ENCODE measurements around the gene VPS16. TPM values are rescaled to one million over a fixed set of nuclear protein-coding genes. Genes with fewer than 3 reads are reported as not detected.

VPS16 gene
- total RNA-seq, 2 experiments from 2014 or later, result 32.6 to 39.0 TPM

DNA sequence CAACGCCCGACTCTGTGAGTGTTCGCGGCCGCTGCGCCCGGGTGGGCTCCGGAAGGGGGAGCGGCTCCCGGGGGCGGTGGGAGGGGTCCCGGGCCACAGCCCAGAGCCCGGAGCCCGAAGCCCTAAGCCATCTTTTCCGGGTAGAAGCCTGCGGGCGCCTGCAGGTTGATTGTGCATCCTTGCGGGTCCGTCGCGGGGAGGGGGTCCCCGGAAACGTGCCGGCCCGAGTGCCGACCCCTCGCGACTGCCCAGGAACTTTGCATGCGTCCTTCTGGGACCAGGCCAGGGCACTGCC lies 33.1 kb downstream of the VPS16 start:
- CTCF ChIA-PET (ENCODE audit: unreplicated experiment), result no interaction called here
- Histone ChIP-seq H3K4me2 (ENCODE audit: low read length) (peak overlapping the region; percentile 91), H3K9me3 (ENCODE audit: low read length) (no peaks in the 10 kb centered on the region), H3K9me2 (ENCODE audit: insufficient read depth, low read length) (no peaks in the 10 kb centered on the region), H4K20me1 (ENCODE audit: insufficient read depth, low read length) (peaks cover 12% of the 10 kb centered on the region; the same call in 1 of the 2 replicates), H3K4me3 (ENCODE audit: low read depth, low read length, poor library complexity, severe bottlenecking) (peak overlapping the region; percentile 87), H3K79me2 (ENCODE audit: insufficient read depth, low read depth, low read length) (peaks cover 48% of the 10 kb centered on the region), H3K4me1 (ENCODE audit: insufficient read depth, low read length, poor library complexity, severe bottlenecking) (peaks cover 33% of the 10 kb centered on the region), H2AFZ (ENCODE audit: low read length) (peak overlapping the region; percentile 64), H3K27ac (ENCODE audit: low read depth, low read length, poor library complexity, severe bottlenecking) (peak overlapping the region; percentile 56), H3K36me3 (ENCODE audit: insufficient read depth, low read length) (peaks cover 28% of the 10 kb centered on the region)
- intact Hi-C loops (cut with micrococcal nuclease; ENCODE audit: unreplicated experiment), result loop anchor here (2.0 kb wide), 1 partner anchor 221 kb away; the partner anchor contains the start of gene NOP56
- no TSS peak for BruUV-seq (replicated peaks)
- DNase-seq (ENCODE audit: low spot score), result peak; percentile 74
- TF ChIP-seq EZH2phosphoT487 (IDR thresholded peaks at IDR 0.05; ENCODE audit: borderline replicate concordance, low read depth, low read length), result no peak
- TF ChIP-seq, protein P1, sequence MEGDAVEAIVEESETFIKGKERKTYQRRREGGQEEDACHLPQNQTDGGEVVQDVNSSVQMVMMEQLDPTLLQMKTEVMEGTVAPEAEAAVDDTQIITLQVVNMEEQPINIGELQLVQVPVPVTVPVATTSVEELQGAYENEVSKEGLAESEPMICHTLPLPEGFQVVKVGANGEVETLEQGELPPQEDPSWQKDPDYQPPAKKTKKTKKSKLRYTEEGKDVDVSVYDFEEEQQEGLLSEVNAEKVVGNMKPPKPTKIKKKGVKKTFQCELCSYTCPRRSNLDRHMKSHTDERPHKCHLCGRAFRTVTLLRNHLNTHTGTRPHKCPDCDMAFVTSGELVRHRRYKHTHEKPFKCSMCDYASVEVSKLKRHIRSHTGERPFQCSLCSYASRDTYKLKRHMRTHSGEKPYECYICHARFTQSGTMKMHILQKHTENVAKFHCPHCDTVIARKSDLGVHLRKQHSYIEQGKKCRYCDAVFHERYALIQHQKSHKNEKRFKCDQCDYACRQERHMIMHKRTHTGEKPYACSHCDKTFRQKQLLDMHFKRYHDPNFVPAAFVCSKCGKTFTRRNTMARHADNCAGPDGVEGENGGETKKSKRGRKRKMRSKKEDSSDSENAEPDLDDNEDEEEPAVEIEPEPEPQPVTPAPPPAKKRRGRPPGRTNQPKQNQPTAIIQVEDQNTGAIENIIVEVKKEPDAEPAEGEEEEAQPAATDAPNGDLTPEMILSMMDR (conservative IDR thresholded peaks at IDR 0.05; ENCODE audit: low read length), result no peak
- POLR2A ChIA-PET, result interaction anchor here (0.7 to 1.3 kb wide), 2 partner anchors 10 to 221 kb away, joined by 3 read pairs; no protein-coding TSS in a partner anchor

DNA sequence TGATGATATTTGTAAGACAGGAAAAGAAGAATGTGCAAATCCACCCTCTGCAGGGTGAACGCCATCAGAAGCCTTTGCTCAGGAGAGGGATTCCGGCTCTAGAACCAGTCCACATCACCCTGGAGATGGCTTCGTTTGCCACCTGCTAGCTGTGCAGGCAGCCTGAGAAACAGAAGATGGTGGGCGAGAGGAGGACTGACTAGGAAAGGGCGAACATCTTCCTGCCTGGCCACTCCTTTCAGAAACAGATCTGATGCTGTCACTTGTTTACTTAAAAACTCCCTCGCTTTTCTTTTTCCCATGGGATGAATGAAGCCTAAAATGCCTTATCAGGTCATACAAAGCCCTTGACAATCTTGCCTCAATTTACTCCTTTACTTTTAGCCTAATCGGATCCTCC lies 33.9 kb downstream of the VPS16 start:
- ChIA-PET POLR2A (no interaction called here), CTCF (ENCODE audit: unreplicated experiment) (no interaction called here)
- intact Hi-C loops (cut with micrococcal nuclease; ENCODE audit: unreplicated experiment), result no loop called here
- peak; percentile 35 for DNase-seq (ENCODE audit: low spot score)
- H3K4me3 ChIP-seq (ENCODE audit: low read depth, low read length, poor library complexity, severe bottlenecking), result peak overlapping the region; percentile 87
- H3K79me2 ChIP-seq (ENCODE audit: insufficient read depth, low read depth, low read length), result peaks cover 56% of the 10 kb centered on the region
- no peaks in the 10 kb centered on the region for H3K9me3 ChIP-seq (ENCODE audit: low read length)
- TSS peak; percentile 45 for BruUV-seq (replicated peaks)
- peaks cover 33% of the 10 kb centered on the region for H3K4me1 ChIP-seq (ENCODE audit: insufficient read depth, low read length, poor library complexity, severe bottlenecking)
- H3K4me2 ChIP-seq (ENCODE audit: low read length), result peak overlapping the region; percentile 91
- no peak overlapping the region for H2AFZ ChIP-seq (ENCODE audit: low read length)
- H3K27ac ChIP-seq (ENCODE audit: low read depth, low read length, poor library complexity, severe bottlenecking), result peak overlapping the region; percentile 56
- peaks cover 28% of the 10 kb centered on the region for H3K36me3 ChIP-seq (ENCODE audit: insufficient read depth, low read length)
- H3K9me2 ChIP-seq (ENCODE audit: insufficient read depth, low read length), result no peaks in the 10 kb centered on the region
- TF ChIP-seq, protein P1 (conservative IDR thresholded peaks at IDR 0.05; ENCODE audit: low read length), result no peak
- TF ChIP-seq EZH2phosphoT487 (IDR thresholded peaks at IDR 0.05; ENCODE audit: borderline replicate concordance, low read depth, low read length), result no peak
- H4K20me1 ChIP-seq (ENCODE audit: insufficient read depth, low read length), result peaks cover 12% of the 10 kb centered on the region; the same call in 1 of the 2 replicates

DNA sequence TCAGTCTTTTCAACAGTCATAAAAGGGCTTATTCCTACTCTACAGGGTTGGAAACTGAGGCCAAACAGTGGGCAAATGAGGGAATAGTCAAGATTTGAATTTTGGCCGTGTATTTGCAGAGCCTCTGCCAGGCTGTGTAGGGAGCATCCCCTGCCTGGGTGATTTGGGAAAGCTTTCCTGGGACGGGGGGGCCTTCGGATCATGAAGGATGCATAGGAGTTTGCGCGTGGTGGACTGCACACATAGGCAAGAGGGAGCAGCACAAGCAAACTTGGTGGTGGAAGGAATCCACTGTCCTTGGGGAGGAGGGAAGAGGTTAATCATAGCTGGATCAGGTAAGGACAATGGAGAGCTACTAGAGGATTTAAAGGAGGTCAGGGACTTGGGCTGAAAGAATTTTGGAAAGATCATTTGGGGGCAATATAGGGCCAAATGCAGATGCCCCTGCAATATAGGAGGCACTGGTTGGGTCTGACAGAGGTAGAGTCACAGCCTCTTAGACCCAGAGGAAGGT lies 35.2 kb downstream of the VPS16 start:
- Histone ChIP-seq H2AFZ (ENCODE audit: low read length) (no peak overlapping the region), H3K79me2 (ENCODE audit: insufficient read depth, low read depth, low read length) (peaks cover 66% of the 10 kb centered on the region), H3K9me3 (ENCODE audit: low read length) (no peaks in the 10 kb centered on the region), H4K20me1 (ENCODE audit: insufficient read depth, low read length) (peaks cover 17% of the 10 kb centered on the region; the same call in 1 of the 2 replicates), H3K4me1 (ENCODE audit: insufficient read depth, low read length, poor library complexity, severe bottlenecking) (peaks cover 33% of the 10 kb centered on the region), H3K9me2 (ENCODE audit: insufficient read depth, low read length) (no peaks in the 10 kb centered on the region), H3K4me3 (ENCODE audit: low read depth, low read length, poor library complexity, severe bottlenecking) (no peak overlapping the region), H3K36me3 (ENCODE audit: insufficient read depth, low read length) (peaks cover 31% of the 10 kb centered on the region), H3K4me2 (ENCODE audit: low read length) (peak overlapping the region; percentile 91), H3K27ac (ENCODE audit: low read depth, low read length, poor library complexity, severe bottlenecking) (no peak overlapping the region)
- intact Hi-C loops (cut with micrococcal nuclease; ENCODE audit: unreplicated experiment), result no loop called here
- no peak for DNase-seq (ENCODE audit: low spot score)
- CTCF ChIA-PET (ENCODE audit: unreplicated experiment), result no interaction called here
- no TSS peak for BruUV-seq (replicated peaks)
- POLR2A ChIA-PET, result interaction anchor here (1.0 to 1.4 kb wide), 2 partner anchors 13 to 21 kb away, joined by 3 to 4 read pairs; no protein-coding TSS in a partner anchor
- TF ChIP-seq EZH2phosphoT487 (IDR thresholded peaks at IDR 0.05; ENCODE audit: borderline replicate concordance, low read depth, low read length), result no peak
- TF ChIP-seq, protein P1 (conservative IDR thresholded peaks at IDR 0.05; ENCODE audit: low read length), result no peak
